LNCaP clone FGC (cell line): ENCODE measurements around the gene NTN5.

Experiments
- DNase-seq: peaks from one replicate; pipeline ENCODE4 v3.0.0-alpha.2; 2011; ENCODE audit warnings: low read depth
- H3K4me3 ChIP-seq: 2 replicates; pipeline ENCODE4 v1.5.1; 2011; ENCODE audit warnings: mild to moderate bottlenecking, low read depth, low read length, control low read depth
- CTCF ChIP-seq: IDR thresholded peaks from 2 replicates; pipeline ENCODE4 v1.5.1; 2012; ENCODE audit warnings: mild to moderate bottlenecking; ENCODE audit not compliant: control insufficient read depth, insufficient read depth; ENCODE audit errors: extremely low read depth

NTN5 gene

GRCh38 chr19:48674216-48674809, 1.5 kb upstream of the NTN5 start:
- no peak for TF ChIP-seq CTCF
- H3K4me3 ChIP-seq, result no peak overlapping the region
- no peak for DNase-seq

- no peak for TF ChIP-seq CTCF
- DNase-seq, result no peak
- no peak overlapping the region for H3K4me3 ChIP-seq
Observed at GRCh38 chr19:48673436-48674100, 751 bp upstream of the NTN5 start.

GRCh38 chr19:48671446-48671995, 1.3 kb downstream of the NTN5 start:
- TF ChIP-seq CTCF, result no peak
- DNase-seq, result no peak
- H3K4me3 ChIP-seq, result no peak overlapping the region

GRCh38 chr19:48670699-48671445, 1.9 kb downstream of the NTN5 start:
- no peak overlapping the region for H3K4me3 ChIP-seq
- TF ChIP-seq CTCF, result no peak
- DNase-seq, result no peak

GRCh38 chr19:48669903-48670668, 2.7 kb downstream of the NTN5 start:
- TF ChIP-seq CTCF, result no peak
- DNase-seq, result no peak
- H3K4me3 ChIP-seq, result no peak overlapping the region

- no peak for TF ChIP-seq CTCF
- DNase-seq, result no peak
Observed at GRCh38 chr19:48668761-48669160, 4.1 kb downstream of the NTN5 start.

More at GRCh38 chr19:48668761-48669160, 4.1 kb downstream of the NTN5 start:
- H3K4me3 ChIP-seq, result no peak overlapping the region
